SK-N-DZ (cell line): ENCODE data around the gene ZBTB7B. TPM values are rescaled to one million over a fixed set of nuclear protein-coding genes. Genes with fewer than 3 reads are reported as not detected.

Experiments used
- DNase-seq: peaks from one replicate; pipeline ENCODE4 v3.0.0-alpha.2; 2015; ENCODE audit warnings: low spot score
- polyA plus RNA-seq, 2 experiments: library from polyadenylated mRNA; depleted of rRNA; stranded (reverse); fragments of >200 nt; gene quantifications; 2 replicates each; pipeline ENCODE4 v1.2.3, GENCODE V29; 2014

The ZBTB7B gene
- 4.1 and 4.9 TPM in 2 replicates for polyA plus RNA-seq (2014; cell fraction: cytosol; rRNA removed)
- polyA plus RNA-seq (2014; cell fraction: nucleus; rRNA removed) = 8.2 and 11.4 TPM in 2 replicates

DNA sequence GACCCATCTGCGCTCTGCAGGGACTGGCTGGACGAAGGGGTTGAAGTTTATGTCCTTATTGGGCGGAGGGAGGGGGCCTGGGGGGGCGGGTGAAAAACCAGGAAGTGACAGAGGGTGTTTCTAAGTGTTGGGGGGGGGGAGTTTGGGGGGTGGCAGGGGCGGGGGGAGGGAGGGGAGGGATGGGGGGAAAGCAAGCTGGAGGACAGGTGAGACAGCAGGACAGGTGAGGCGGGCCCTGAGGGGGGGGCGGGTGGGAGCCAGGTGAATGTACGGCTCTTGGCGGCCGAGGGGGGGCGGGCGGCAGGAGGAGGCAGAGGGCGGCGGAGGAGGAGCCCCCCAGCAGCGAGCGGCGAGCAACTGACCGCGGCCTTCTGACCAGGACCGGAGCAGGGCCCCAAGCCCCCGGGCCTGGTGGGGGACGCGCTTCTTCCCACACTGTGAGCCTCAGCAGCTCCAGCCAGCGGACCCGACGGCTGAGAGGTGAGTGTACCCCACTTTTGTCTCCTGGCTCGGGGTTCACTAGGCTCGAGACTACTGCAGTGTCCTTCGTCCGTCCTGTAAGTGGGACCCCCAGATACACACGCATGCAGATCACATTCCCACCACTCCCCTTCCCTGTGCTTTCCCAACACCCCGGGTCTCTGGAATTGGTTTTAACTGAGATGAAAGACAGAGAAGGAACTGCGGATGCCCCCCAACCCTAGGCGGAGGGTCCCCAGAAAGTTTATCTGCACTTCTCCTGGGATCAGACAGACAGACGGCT is at the start of gene ZBTB7B:
Gene ZBTB7B (plus strand): TSS at position 339 of the 763 bp plus-strand sequence. CDS start 11,859 bp downstream, outside the sequence.
- no peak for DNase-seq

DNA sequence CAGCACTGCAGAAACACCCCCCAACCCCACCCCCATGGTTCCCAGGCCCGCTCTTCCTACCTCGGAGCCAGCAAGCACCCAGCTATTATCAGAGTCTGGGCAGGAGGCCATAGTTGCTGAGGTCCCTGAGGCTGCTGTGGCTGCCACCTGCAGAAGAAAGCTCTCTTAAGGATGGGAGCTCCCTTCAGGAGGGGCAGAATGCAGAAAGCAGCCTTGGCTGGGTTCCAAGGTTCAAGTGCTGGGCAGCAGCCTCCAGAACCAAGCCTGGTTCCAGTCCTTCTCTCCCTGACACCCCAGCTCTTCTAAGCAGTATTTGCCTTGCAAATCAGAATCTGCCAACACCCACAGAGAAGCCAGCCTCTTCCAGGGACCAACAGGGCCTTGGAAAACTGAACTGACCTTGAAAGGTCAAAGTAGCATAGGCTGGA is 49.0 kb upstream of the ZBTB7B start:
- no peak for DNase-seq

DNA sequence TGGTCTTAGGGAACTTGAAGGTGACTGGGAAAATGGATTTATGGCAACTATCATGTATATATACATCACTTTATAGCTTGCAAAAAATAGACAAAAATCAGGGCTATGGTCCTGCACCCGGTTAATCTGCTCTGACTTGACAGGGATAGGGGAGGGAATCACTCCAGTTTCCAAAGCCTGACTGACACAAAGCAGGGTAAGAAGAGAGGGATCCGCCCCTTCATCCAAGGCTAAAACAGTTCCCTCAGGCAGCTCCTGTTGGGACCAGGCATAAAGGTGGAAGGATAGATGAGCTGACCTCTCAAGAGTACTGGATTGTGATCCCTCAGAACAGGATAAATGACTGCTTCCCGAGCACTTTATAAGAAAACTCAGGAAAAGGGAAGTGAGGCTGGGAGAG is 48.1 kb upstream of the ZBTB7B start:
- DNase-seq = no peak

DNA sequence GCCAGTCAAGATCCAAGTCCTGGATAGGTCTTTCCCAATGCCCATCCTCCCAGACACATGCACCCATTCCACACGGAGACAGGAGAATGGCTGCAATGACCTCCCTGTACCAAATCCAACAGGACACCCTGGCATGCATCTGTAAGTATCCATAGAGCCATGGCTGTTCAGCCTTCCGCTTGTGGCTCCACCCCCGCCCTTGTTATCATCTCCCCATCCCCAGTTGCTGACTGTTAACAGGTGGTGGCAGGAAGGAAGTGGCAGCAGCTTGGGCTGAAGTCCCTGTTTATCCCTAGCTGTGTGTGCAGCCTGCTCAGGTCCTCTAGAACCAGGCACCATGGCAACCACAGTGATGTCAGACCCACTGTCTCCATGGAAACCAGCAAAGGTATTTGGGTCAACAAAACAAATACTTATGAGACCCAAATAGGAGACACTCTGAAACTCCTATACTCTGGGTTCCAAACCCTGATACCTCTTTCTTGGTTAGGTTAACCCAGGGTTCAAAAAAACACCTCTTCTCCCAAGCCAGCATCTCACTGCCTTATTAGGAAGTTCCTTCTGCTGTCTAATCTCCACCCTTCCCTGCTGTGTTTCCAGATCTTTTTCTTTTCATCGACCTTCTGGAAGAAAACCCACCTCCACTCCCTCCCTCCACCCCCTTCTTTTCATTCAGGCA is 47.4 kb upstream of the ZBTB7B start:
- DNase-seq = peak; percentile 77

DNA sequence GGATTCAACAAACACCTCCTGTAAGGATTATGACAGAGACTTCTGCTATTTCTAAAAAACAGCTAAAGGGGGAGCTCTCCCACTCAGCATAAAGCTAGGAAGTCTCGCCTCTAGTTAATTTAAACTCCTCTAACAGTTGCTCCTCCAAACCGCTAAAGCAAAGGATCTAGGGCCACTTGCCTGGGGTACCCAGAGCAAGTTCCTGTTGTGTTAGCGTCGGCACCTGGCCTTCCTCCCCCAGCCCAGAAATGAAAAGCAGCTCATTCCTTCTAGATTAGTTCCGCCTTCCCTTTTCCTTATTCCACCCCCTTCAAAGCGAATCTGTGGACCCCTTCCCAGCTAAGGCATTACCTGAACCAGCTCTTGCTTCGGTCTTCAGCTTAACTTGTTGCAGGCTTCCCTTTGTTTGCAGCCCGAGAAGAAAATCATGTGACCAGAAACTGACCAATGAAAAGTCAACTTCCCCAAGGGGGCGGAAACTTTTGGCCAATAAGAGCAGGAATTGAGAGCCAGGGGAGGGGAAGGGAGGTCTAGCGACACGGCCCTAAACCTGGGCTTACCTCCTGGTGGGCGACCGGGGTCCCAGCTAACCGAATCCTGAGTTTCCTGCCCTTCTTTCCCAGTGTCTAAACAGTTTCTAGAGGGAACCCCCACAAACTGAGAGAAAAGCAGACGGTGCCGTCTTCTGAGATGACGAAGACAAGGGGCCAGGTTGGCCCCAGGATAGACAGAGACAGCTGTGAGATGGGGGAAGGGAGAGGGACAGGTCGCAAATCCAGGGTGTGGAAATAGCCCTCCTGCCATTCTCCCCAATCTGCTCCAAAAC is 46.7 kb upstream of the ZBTB7B start, which contains the start of gene PBXIP1:
Gene PBXIP1 (minus strand): TSS at position 382 of the 826 bp plus-strand sequence. CDS start 2,378 bp downstream, outside the sequence.
- DNase-seq = peak; percentile 97

DNA sequence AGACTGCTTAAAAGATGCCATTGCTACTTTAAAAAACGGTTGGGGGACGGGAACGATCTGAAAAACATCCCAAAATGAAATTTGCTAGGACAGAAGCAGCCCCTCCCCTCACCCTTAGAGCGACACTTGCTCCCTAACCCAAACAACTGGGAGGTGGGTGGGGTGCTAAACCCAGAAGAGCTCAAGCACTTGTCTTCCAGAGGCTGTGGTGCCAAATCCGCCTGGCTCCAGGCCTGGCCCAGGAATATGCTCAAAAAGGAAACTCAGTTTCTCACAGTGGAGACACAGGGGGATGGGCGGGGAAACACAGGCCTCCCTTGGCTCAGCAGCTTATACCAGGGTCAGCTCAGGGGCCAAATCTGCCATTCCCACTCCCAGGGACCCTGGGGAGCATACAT is 46.1 kb upstream of the ZBTB7B start:
- DNase-seq = no peak

DNA sequence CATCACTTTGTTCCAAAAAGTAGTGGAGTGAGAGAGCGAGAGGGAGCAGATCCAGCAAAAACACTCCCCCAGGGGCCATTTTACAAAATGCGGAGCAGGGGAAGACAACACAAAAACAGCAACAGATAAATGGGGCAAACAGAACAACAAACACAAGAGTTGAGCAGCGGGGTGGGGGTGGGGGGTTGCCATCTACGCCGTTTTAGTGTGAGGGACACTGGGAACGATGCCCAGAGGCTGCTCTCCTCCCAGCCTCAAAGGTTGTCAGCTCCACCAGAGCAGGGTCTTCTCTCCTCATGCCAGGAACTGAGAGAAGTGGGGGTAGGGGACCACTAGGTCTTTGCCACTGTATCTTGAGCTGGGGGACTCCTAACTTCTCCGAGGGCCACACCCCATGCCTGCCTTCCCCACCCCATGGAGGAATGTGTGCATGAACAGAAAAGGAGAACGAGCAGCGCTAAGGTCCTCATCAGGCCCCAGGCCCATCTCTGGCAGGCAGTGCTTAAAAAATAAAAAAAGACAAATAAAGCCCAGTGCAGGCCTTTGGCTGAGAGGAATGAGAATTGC is 45.4 kb upstream of the ZBTB7B start:
- no peak for DNase-seq

DNA sequence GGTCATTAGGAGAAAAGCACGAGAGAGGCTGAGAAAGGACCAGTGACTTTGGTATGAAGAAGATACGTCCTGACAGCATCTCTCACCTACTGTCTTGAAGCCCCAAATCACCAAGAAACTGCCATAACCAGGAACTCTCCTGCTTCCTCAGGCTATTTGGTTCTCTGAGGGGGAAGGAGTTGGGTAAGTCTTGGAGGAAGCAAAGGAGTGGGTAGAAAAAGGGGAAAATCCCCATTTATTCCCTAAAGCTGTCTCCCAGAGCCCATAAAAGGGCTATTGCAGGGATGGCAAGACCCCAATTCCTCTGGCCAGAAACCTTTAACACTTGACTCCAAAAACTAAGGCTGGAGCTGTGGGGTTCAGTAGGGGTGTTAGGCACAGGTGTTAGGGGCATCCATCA is 44.6 kb upstream of the ZBTB7B start:
- DNase-seq = no peak

DNA sequence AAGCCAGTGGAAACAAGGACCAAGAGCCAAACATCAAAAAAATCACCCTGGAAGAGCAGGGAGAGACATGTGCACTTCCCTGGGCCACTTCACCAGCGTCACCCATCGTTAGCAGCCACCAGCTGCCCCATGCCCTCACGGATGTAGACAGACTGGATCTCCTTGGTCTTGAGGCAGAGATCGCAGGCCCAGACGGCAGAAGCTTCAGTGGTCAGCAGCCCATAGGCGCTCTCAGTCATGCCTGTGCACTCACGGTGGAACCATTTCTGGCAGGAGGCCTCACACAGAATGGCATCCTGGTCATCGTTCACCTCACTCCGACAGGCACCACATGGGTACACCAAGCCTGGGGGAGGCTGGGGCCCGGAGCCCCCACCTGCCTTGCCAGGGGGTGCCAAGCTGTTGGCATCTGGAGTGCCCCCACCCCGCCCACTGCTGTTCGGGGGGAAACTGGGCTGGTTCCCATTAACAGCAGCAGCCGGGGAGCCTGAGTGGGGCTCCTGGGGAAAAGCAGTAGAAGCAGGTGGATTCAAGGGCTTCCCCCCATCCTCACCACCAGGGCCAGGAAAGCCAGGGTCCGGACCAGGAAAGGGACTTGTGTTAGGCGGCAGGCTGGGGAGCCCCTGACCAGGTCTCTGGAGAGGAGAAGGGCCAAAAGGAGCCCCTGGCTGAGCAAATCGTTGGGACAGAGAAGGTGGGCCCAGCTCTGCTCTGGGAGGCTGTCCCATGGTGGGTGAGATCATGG is 43.7 kb upstream of the ZBTB7B start:
- DNase-seq = no peak

DNA sequence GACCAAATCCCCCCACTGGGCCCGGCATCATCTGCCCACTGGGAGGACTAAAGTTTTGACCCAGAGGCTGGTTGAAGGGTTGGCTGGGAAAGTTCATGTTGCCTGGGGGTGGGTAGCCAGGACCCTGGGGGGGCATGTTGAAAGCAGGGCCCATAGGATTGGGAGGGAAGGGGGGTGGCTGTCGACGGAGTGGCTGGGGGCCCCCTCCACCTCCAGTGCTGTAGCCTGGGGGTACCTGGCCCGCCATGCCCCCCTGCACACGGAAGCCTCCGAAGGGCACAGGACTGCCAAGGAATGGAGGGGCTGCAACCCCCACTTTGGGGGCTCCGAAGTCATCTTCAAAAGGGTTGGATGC is 43.2 kb upstream of the ZBTB7B start:
- no peak for DNase-seq

DNA sequence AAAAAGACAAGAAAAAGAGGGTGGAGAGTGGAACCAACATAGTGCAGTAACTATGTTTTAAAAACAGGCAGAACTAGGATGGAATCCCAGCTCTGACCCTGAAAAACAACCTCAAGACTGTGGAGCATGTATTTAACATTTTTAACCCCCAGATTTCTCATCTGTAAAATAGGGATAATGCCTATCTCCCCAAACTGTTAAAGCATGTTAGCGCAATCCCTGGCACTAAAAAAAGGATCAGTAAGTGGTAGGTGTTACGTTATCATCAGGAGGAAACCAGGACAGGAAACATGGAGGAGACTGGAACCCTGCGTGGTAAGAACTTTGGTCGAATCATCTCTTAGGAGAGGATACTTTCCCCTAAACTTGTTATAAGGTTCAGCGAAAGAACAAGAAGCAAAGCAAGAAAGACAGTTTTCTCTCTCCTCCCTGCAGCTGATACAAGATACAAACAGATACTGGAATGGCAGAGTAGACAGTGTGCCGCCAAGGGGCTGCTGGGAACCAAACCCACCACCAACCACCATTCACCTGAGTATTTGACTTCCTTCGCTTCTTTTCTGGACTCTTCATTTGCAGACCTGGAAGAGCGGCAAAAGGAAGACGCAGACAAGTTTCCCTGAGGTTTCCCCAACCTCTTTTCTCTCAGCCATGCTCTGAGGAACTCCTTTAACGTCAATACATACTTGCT is 42.0 kb upstream of the ZBTB7B start:
- no peak for DNase-seq

DNA sequence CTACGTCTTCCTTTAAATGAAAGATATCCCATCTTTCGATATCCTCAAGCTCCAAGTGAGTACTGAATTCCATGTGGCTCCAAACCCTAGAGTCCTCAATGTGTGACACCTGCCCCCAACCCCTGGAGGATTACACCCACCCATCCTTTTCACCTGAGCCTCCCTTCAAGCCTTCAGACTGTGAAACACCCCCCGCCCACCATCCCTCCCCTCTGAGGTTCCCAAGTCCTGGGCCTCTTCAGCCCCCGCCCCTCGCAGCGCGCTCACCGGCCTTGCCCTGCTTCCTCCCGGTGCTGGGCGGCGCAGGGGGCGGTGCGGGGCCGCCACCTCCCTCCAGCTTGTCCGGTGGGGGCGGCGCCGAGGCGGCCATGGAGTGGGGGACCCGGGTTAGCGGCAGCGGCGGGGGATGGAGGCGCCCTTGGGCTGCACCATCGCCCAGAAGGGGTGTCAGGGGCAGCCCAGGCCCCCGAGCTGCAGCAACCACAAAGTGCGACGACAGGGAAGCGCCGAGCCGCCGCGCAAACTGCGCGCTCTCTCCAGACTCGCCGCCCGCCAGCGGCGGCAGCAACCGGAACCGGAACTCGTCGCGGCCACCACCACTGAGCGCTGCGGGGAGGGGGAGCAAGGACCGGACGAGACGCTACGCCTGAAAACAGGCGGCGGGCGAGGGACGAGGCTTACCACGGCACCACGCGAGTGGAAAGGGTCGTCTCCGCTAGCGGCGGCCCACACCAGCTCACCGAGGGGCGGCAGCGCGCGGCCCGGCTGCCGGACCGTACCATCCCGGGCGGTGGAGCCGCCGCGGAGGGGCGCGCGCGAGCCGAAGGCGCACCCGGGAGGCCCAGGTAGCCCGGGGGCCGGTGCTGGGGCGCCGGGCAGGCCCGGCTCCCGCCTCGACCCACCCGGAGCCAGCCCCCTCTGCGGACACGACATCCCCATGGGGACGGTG is 41.1 kb upstream of the ZBTB7B start, which contains the start of gene PYGO2:
Gene PYGO2 (minus strand): TSS at position 576 of the 949 bp plus-strand sequence. CDS start 206 bp downstream, at position 370.
- DNase-seq = peak; percentile 86

DNA sequence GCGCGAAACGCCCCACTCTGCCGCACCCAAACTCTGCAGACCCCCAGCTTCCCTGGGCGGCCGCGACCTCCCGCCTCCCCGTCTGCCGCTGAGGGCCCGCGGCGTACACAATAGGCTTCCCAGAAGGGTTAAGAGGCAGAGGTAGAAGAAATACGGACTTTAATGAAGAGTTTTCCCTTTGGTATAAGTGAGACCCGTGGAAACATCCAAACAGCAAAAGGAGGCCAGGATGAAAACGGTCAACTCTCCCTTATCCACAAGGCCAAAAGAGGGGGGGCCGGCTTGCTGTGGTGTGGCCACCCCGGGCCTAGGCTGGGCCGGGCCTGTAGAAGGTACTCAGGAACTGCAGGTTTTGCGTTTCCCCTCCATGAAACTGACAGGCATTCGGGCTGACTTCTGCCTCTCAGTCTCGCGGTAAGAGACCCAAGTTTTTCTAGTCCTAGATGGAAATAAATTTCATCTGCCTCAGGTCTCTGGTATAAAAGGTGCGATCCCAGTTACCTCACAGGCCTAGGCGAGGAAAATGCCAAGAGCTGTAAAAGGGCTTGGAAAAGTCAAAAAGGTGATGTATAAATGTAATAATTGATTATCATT is 40.3 kb upstream of the ZBTB7B start:
- no peak for DNase-seq

DNA sequence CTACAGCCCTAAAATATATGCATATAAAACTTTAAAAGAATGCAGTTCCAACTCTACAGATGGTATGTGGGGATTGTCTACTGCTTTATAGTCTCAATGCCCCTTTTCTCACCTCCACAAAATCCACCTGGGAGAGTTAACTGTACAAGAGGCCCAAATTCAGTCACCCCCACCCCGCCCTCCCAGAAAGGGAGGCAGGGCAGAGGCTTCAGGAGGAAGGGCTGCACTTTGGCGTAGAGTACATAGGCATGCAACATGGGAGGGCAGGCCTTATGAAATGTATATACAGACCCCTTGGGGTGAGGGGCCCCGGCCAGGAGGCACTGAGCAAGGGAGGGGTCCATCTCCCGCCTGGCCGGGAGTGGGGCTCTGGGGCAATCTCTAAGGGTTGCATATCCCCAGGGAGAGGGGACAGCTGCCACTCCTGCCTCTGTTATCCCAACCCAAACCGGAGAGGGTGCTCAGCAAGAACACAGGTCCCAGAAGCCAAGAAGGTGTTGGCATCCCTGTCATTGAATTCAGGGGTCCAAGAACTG is 39.7 kb upstream of the ZBTB7B start:
- DNase-seq = no peak

DNA sequence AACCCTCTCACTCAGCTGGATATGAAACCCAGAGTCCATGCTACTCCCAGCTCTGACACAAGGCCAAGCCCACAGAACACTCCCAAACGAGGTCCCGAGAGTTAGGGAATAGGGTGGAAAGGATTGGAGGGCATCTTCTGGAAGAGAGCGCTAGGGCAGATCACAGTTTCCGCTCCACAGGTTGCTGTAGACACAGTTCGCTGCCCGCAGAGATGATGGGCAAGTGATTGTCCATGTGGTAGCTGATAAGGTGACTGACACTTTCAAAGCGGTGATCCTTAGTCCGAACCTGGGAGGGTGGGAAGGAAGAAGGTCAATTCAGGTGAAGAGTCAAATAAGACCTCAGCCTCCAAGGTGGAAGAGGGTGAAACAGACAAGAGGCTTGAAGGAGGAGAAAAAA is 39.0 kb upstream of the ZBTB7B start:
- no peak for DNase-seq

DNA sequence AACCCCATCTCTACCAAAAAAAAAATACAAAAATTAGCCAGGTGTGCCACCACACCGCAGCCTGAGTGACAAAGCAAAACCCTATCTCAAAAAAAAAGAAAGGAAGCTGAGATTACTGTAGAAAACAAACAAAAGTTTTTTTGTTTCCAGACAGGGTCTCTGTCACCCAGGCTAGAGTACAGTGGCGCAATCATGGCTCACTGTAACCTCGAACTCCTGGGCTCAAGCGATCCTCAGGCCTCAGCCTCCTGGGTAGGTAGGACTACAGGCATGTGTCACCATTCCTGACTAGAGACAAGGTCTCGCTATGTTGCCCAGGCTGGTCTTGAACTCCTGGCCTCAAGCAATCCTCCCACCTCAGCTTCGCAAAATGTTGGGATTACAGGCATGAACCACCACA is 38.2 kb upstream of the ZBTB7B start:
- no peak for DNase-seq

DNA sequence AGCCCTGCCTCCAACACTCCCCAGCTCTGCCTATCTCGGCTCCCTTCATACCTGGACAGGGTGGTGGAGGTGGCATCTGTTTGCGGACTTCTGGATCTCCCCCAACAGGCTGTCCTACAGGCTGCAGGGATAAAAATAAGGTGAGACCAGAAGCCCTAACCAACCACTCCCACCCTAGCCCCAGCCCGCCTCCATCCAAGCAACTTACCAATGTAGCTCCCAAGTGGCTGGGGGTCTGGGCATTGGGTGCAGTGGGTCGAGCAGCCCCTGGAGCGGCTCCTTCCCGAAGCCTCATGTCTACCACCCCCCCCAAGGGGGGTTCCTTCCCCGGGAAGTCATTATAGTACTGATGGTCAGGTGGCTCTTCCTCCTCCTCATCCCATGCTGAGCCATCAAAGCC is 36.5 kb upstream of the ZBTB7B start:
- DNase-seq = no peak

DNA sequence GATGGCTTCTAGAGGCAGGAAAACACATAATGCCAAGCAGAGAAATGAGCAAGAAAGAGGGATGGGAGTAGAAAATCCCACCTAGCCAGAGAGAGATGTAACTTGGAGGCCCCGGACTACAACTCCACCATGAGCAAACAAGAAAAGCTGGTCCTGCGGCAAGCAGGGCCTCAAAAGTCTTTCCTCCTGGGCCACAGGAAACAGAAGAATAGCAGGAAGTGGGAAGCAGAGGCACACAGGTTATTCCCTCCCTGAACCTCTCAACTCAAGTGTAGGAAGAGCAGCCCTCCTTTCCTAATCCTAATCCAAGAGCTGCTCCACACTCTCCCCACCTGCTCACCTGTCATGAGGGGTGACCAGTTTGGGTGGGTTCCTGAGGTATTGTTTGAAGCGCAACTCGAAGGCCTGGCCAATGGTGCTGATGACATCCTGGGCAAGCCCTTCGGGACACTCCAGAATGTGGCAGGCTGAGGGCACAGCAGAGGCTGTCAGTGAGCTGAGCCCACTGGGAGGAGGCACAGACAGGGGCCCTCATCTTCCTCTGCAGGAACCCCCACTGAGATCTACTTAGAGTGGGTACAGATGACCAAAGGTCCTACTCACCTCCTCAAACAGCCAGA is 35.2 kb upstream of the ZBTB7B start:
- no peak for DNase-seq
